Limb (tissue), 2 donors: Measurements from ENCODE around the gene EHMT1.

Source experiments
- DNase-seq, 2 donors: peaks; one replicate each; pipeline ENCODE4 v3.0.0-alpha.2; 2016; ENCODE audit errors: extremely low spot score in 2 of 2

EHMT1 gene

GRCh38 chr9:137618105-137619067, at the start of gene EHMT1:
Gene EHMT1, plus strand, starts transcription at chr9:137619005. Its CDS starts 24 bp downstream, at chr9:137619029.
- peak; percentile 91 to 95 for DNase-seq

DNA sequence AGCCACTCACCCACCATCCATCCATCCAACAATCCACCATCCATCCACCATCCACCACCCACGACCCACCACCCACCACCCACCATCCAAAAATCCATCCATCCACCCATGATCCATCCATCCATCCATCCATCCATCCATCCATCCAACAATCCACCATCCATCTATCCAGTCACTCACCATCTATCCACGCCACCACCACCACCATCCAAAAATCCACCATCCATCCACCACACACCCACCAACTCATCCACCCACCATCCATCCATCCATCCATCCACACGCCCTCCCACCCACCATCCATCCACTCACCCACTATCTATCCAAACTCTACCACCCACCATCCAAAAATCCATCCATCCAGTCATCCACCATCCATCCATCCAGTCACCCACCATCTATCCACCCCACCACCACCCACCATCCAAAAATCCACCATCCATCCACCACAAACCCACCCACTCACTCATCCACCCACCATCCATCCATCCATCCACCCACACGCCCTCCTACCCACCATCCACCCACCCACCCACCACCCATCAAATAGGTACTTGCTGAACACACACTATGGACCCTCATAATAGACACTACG, 49.1 kb upstream of the EHMT1 start:
- DNase-seq, result no peak

- DNase-seq, result no peak
Observed at GRCh38 chr9:137570566-137570965, 48.2 kb upstream of the EHMT1 start.

- no peak for DNase-seq
Observed at GRCh38 chr9:137574192-137574591, 44.6 kb upstream of the EHMT1 start.

DNA sequence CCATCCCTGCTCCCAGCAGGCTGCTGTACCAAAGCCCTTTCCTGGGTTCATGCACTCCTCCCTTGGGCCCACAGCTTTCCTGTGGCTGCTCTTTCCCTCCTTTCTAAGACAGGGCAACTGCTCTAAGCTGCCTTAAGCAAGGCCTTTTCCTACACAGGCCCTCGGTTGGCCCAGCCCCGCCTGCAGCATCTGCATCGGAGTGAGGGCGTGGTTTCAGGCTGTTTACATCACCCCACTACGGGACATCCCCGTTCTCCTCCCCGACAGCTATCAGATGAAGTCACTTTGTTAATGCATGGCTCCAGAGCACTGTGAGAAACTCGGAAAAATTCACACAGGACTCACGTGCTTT, 43.5 kb upstream of the EHMT1 start:
- DNase-seq, result no peak

DNA sequence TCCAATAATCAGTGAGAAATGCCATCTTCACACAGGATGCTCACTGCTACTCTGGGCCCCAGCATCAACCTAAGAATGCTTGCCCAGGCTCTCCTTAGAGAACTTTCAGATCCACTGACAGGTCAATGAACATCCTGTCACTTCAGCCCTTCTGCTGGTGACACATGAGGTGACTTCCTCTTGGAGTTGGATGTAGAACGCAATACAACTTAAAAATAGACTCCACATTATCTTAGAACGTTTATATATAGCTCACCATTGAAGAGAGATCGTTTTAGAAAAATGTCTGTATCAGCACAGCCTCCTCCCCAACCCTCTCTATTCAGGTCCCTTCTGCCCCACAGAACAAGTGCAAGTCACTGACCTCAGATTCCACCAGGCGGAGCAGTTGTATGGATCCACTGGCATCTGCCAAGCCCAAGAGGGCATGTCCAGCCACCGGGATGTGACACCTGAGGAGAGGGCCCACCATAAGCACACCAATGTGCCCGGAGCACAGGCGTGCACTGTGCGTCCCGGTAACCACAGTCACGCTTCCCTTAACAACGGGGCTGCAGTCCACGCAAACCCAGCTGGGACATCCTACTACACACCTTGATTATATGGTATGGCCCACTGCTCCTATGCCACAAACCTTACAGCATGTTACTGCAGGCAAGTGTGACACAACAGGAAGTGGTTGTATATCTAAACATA, 42.9 kb upstream of the EHMT1 start:
- no peak for DNase-seq

- DNase-seq, result peak; percentile 89 to 97
Observed at GRCh38 chr9:137578518-137579258, 40.1 kb upstream of the EHMT1 start, which contains the start of gene DPH7. Gene DPH7, minus strand, starts transcription at chr9:137578925. Its CDS starts 148 bp downstream, at chr9:137578777.

DNA sequence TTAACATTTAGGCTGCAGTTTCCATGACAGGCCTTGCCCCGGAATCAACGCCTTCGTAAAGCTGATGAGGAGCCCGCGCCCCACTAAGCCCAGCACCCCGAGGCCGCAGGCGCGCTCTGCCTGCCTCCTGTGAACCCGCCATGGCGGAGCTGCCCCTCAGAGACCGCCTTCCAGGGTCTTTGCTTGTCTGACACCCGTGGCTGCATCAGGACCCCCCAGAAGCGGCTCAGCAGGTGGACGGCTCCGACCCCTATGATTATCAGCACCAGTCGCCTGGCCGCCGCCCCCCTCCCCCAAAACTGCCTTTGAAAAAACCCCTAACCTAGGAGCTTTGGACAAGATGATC, 39.6 kb upstream of the EHMT1 start:
- DNase-seq, result no peak

DNA sequence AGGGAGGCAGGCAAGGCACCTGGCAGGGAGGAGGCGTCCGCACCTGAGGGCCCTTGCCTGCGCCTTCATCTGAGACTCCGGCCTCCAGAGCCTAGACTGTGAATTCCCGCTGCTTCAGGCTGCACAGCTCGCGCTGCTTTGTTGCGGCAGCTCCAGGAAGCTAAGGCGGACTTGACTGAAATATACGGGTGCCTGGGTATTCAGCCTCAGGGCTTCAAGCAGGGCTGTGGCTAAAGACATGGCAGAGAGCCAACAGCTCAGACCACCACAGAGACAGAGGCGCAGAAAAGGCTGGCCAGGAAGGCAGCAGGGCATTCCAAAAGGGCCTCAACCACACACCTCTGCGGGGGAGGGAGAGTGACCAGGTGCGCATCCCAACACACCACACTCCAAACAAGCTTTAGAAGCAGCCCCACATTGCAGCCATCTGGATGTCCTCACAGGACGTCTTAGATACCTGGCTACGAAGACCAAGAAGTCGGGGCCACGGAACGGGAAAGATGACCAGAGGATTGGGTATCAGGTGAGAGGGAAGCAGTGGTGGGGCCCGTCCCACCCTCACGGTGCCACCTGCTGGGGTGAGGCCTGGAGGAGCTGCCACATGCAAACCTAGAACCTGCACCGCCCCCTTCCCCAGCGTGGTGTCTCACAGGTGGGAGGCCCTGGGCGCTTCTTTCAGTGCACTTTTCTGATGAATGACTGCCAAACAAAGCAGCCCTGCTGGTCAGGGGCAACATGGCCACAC, 38.4 kb upstream of the EHMT1 start:
- DNase-seq, result no peak

DNA sequence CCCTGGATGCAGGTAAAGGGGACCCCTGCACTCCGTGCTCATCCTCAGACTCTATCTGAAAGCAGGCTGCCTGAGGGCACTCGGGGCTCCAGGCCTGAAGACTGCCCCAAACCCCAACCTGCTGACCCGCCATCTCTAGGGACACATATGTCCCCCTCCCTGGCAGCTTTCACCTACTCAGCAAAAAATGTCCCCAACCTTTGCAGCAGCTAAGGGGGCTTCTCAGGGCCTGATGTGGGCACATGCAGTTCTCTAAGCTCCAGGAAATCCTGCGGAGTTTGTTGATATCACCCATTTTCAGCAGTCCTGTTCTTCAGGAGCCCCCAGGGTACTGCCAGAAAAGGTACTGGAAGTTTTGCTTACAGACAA, 37.9 kb upstream of the EHMT1 start:
- no peak for DNase-seq

DNA sequence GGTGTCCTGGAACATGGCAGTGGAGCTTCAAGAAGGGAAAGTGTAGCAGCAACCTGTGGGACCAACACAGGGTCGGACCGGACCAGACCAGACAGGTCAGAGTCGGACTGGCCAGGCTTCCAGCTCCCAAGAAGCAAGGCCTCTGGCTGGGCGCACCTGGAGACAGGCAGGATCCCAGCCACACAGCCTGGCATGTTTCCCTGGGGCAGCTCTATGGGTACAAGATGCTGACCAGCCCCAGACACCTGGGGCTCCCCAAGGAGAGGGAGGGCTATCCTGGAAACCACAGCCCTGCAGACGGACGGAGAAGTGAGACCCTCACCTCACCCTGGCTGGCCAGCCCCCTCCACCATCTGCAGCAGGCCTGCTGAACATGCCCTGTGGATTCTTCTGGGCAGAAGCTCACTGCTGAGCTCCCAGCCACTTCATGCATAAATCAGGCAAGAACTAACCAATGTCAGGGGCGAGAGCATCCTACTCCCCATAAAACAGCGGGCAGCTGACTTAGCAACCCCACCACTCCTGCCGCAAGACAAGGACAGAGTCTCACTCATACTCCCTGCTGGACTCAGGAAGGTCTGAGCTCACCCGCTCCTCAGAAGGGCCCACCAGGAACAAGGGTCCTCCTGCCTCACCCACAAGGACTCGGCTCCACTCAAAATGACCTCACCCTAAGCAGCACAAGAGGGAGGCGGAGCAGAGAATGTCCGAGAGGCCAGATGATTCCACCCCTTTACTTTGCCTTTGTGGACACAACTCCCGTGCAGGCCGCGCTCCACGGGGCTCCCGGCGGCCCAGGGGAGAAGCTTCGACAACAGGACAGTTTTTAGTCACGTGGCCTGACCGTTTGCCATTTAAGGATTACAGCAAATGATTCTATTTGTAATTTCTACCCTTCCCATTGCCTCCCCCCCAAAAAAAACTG, 37.2 kb upstream of the EHMT1 start:
- DNase-seq, result no peak

- no peak for DNase-seq
Observed at GRCh38 chr9:137582286-137582860, 36.4 kb upstream of the EHMT1 start.

GRCh38 chr9:137583347-137583746, 35.5 kb upstream of the EHMT1 start:
- no peak for DNase-seq

- DNase-seq, result no peak
Observed at GRCh38 chr9:137583957-137584356, 34.8 kb upstream of the EHMT1 start.

- DNase-seq, result no peak
Observed at GRCh38 chr9:137586854-137587253, 32.0 kb upstream of the EHMT1 start.

GRCh38 chr9:137588311-137588710, 30.5 kb upstream of the EHMT1 start:
- no peak for DNase-seq

DNA sequence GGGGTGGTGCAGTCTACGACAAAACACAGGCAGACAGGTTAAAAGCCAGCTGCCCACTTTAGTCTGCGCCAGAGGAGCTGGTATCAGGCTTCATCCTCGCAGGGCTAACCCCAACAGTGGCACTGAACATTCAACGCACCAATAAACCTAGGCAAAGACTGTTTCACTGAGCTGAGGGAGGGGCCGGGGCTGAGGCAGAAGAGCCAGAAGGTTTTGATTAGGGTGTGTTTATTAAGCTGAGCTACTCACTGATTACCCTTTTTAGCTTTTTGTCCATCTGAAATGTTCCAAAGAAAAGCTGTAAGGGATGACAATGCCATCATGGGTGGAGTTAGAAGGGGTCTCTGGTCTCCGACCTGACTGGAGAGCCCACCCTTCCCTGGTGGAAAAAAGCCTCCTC, 29.9 kb upstream of the EHMT1 start:
- no peak for DNase-seq

DNA sequence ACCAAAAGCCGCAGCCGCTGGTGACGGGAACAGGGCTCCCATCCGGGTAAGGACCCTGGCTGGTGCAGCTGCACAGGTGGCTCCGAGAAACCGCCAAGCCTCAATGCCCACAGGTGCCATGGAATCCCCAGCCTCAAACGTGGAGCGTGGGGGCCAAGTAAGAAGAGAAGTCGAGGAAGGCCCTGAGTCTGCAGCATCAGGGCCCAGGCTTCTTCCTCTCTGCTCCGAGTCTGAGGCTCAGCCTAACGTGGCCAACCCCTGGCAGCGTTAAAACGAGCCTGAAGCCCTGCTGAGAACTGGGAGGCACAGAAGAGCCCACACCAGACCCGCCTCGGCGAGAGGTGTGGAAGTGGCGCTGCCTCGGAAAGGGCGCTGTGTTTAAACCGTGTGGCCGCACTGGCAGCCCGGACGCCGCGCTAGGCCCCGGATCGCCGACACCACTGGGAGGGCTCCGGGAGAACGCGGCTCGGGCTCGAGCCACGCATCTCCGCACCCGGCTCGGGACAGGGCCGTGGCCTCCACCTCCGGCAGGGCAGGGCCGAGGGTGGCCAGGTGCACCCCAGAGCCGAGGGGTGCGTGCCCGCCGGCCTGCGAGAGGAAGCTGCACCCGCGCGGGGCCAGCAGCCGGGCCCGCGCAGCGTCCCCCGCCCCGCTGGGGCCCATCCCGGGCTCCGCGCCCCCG, 29.2 kb upstream of the EHMT1 start:
- peak in 1 of 2 donors; percentile 40 for DNase-seq

DNA sequence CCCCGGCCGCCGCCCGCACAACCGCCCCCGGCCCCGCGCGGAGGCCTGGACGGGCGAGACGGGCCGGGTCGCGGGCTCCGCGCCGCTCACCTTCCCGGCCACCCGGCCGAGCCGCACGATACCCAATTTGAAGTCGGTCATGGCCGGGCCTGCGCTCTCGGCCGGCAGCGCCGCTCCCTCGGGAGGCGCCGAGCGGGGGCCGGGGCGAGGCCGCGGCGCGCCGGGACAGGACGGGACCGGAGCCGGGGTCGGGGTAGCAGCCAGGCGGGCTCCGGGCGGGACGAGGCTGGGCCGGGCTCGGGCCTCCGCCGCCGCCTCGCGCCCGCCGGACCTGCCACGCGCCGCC, 28.7 kb upstream of the EHMT1 start:
- no peak for DNase-seq
